ENCODE data around the gene SLC7A11.
"Not testable (repeated sequence)": the region's sequence is repeated elsewhere in the genome, so short reads cannot be mapped to it uniquely, and the experiment has no call there.

SLC7A11 gene

DNA sequence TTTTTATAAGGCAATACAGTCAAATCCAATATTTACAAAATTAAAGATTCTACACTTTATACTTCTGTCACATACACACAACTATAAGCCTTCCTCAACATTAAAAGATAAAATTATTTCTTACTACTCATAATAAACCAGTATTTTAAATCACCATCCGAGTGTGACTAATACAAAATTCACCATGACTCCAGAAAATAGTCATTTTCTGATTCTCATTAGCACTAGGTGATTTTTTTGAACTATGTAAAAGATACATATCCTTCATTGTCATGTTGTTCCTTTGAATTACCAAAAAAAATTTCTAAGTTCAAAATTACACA lies 646 bp upstream of the SLC7A11 start:
- no peak for DNase-seq (ENCODE audit: low read depth)

DNA sequence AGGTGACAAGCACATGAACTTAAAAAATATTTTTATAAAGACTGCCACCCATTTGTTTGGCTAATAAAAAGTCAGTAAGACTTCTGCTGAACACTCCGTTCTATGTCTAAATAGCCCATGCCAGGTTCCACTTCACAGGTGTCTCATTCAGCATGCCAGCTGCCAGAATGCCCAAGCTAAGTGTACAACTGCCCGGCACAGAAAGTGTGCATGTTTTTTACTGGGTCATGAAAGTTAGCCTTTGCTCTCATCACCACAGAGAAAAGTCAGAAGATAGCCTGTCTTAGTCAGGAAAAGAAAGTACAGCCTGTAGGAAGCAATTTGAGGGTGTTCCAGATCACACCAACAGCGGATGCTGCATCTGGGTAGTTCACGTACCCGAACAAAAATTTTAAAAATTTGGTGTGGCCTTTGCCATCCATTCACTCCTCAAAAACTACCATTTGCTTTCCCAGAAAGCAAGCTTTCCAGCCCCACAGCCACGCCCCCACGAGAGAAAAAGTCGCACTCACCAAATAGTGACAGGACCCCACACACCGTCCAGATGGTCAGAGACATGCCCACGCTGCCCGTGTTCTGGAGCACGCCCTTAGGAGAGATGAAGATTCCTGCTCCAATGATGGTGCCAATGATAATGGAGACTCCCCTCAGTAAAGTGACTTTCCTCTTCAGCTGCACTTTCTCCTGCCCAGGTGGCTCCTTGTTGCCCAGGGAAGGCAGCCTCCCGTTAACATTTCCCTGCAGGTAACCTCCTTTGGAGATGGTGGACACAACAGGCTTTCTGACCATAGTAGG lies 671 bp downstream of the SLC7A11 start:
- no peak for DNase-seq (ENCODE audit: low read depth)

DNA sequence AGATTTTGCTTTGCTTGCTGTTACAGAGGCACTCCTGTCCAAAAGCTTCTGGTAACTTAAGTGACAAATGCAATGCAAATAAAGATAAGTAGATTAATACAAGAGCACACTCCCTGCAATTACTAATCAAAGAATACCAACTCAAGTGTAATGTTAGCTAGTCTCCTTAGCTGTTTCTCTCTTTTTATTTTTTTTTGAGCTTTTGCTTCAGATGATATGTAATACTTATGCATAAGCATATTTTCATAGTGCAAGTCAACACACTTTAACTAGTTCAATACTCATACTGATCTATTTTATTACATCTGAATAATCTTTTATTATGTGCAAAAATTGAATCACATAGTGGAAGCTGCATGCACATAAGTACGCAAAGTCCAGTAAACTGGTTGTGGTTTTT lies 2.7 kb downstream of the SLC7A11 start:
- DNase-seq (ENCODE audit: low read depth), result no peak

- DNase-seq (ENCODE audit: low read depth), result no peak
These were observed 3.4 kb downstream of the SLC7A11 start for GRCh38 chr4:138238521-138239292.

DNA sequence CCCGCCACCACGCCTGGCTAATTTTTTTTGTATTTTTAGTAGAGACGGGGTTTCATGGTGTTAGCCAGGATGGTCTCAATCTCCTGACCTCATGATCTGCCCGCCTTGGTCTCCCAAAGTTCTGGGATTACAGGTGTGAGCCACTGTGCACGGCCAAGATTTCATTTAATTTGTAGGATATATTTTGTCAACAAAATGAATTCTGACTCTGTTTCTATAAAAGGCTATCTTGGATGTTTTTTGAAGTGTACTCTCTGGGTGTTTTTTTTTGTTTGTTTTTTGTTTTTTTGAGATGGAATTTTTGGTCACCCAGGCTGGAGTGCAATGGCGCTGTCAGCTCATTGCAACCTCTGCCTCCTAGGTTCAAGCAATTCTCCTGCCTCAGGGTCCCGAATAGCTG lies 5.0 kb downstream of the SLC7A11 start:
- not testable (repeated sequence) for DNase-seq (ENCODE audit: low read depth)

DNA sequence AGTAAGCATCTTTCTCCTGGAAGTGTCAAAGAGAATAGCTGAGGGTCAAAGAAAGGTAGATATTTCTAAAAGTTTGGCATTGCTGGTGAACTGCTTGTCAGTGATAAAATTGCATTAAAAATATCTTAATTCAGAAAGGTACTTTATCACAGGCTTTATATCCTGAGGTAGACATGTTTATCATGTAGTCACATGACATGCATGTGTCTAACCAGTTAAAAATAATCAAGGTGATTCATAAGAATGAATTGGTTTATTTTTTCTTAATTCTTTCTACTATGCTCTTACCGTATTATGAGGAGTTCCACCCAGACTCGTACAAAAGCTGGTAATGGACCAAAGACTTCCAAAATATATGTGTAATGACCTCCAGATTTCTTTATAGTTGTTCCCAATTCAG lies 6.1 kb downstream of the SLC7A11 start:
- no peak for DNase-seq (ENCODE audit: low read depth)

DNA sequence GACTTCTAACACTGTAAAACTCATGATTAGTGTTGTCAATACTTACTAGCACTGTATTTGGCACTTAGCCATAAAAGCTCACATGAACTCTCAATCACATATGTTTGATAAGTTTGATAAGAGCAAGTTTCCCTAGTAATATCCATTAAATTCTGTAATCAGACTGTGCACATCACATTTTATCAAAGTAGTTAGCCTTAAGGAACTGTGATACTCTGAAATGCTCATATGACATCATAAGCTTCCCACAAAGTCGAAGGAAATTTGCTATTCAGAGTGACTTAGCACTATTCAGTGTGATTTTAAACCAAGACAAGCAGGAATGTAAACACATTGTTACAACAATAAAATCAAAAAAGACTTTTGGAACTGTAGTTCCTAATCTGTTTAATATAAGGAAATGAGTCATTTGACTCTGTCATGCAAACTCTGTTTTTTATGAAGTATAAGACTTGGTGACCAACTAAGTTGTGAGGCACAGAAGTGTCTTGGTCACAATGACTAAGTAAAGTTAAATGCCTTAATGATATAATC lies 6.7 kb downstream of the SLC7A11 start:
- no peak for DNase-seq (ENCODE audit: low read depth)

GRCh38 chr4:138234248-138234647 lies 7.9 kb downstream of the SLC7A11 start:
- DNase-seq (ENCODE audit: low read depth), result no peak

DNA sequence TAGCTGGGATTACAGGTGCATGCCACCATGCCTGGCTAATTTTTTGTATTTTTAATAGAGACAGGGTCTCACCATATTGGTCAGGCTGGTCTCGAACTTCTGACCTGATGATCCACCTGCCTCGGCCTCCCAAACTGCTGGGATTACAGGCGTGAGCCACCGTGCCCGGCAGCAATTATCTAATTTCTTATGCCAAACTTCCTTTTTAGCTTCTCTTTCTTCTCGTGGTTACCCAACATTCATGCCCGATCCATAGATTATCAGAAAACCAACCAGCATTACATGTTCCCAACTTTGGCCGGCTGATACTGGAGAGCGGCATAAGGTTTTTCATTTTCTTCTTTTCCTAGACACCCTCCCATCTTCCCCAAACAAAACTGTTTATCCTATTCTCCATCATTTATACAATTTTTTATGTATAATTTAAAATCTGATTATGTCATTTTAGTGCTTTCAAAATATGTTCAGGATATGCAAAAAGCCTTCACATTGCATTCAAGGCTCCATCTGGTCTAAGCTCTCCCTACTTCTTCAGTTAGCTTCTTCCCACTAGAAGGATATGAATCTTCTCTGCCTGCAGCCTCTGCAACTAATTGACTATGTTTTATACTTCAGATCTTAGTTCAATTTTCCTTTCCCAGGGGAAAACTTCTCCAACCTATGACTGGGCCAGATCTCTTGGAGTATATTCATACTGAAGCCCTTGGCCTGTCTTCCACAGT lies 8.7 kb downstream of the SLC7A11 start:
- no peak for DNase-seq (ENCODE audit: low read depth)

DNA sequence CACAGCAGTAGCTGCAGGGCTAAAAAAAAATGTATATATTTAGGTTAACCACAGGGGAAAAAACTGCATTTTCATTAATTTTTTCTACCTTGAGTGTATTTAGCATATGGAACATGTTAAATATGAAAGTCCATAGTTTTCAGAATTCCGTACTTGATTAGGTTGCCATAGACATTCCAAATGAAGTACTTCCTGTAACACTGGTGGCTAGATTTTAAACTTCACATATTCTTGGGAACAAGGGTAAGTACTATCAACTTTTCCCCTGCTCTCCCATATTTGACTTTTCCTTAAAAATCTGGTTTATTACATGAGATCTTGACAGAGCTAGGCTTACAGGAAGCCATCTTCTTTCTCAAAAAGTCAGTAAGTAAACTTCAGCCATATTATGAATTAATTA lies 9.8 kb downstream of the SLC7A11 start:
- DNase-seq (ENCODE audit: low read depth), result no peak

GRCh38 chr4:138230048-138230447 lies 12.1 kb downstream of the SLC7A11 start:
- no peak for DNase-seq (ENCODE audit: low read depth)

DNA sequence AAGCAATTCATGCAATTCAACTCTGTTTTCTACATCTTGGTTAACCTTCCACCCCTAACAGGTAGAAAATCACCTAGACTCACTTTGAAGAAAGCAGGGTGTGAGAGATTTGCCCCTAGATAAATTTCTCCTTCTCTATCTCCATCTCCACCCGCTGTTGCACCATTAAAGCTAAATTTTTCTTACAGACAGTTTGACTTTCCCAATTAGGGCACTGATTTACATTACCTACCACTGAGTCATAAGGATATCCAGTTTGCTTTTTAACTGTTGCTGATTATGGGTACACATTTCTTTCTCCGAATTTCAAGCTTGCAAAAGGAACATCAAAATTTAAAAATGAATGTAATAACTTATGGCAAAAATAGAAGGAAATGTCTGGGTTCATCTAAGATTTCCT lies 13.0 kb downstream of the SLC7A11 start:
- no peak for DNase-seq (ENCODE audit: low read depth)

DNA sequence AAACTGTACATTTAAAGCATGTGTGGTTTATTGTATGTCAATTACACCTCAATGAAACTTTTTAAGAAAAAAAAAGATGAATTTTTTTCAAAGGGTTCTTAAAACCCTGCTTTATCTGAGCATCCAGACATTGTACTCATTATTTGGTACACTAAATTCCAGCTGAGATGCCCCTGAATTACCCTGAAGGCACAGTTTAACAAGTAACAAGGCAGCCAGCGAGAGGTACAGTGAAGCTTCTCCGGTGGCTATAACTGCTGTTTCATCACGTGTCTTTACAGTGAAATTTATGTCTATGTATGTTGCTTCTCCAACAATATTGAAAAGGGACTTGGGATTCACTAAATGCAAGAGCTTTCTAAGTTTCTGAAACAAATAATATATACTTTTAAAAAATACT lies 15.8 kb downstream of the SLC7A11 start:
- DNase-seq (ENCODE audit: low read depth), result no peak

DNA sequence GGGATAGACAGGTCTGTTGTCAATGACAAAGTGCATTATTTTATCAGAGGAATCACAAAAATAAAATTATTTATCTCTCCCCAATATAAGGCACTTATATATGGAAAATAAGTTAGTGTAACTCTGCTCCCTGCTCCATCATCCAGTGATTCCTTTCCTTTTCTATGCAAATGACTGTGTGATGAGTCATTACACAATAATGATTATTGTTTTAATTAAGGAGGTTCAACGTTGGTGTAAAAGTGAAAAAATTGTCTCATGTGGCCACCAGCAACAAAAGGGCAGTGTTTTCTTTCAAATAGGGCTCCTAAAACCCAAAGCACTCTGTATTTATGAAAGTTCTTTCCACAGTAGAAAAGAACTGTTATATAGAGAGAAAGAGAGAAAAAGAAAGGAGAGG lies 16.7 kb downstream of the SLC7A11 start:
- DNase-seq (ENCODE audit: low read depth), result no peak

DNA sequence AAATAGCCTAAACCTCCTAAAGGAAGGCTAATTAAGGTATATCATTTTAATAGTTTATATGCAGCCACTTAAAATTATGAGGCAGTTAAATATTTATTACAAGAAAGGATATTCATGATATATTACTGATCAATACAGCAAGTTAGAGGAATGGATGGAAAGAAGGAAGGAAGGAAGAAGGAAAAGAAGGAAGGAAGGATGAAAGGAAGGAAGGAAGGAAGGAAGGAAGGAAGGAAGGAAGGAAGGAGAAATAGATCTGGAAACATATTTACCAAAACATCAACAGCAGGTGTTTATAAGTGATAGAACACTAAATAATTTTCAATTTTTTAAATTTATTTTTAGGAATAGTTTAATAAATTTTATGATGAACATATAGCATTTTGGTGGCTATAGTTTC lies 17.5 kb downstream of the SLC7A11 start:
- no peak for DNase-seq (ENCODE audit: low read depth)

DNA sequence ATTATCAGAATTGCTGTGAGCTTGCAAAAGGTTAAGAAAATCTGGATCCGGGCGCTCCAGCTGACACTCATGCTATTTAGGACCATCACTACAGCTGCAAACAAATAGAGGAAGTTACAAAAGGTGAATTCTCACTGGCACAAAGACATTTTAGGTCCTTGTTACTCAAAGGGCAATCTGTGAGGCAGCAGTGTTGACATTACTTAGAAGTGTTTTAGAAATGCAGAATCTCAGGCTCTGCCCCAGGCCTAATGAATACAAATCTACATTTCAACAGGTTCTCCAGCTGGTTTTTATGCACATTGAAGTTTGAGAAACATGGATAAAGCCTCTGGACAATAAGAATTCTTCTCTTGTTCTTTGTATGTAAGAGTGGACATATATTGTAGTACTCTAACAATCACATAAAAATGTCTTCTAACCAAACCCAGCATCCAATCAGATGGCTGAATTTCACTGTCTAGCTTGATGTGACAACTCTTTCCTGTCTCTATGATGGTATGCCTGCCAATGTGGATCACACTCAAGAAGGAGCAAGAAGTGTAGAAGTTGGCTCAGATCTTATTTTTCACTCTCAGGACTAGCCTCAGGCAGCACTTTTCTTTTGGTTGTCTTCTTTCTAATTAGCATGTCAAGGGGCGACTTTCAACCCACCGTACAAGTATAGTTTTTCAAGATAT lies 18.8 kb downstream of the SLC7A11 start:
- no peak for DNase-seq (ENCODE audit: low read depth)

DNA sequence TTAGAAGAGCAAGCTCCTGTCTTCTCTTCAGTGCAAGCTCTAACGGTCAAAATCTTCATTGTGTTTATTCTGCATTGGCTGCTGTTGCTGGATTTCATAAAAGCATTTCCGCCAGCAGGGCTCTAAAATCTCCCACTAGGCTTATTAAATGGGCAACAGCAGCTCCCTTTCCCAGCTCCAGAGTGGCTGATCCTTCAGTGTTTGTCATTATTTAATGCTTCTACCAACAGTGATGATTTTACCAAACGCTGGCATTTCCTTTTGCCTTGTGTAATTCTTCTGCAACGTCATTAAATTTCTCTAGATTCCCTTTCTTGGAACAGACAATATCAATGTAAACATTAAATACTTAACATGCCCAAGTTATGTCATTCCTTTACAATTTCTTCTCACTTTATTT lies 20.1 kb downstream of the SLC7A11 start:
- DNase-seq (ENCODE audit: low read depth), result no peak

DNA sequence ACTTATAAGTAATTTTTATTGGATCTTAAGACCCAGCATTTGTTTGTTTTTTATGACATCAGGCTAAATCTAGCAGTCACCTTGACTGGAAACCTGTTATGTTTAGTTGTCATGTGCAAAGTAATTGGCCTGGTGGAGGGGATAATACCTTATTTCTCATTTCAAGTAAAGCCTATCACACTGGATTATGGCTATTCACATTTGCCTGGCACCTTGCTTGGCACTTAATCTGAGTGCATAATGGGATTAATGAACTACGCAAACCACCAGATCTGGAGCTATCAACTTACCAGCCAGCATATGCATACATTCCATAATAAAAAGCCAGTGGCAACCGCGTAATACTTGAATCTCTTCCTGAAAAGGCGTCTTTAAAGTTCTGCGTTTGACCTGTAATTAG lies 23.2 kb downstream of the SLC7A11 start:
- DNase-seq (ENCODE audit: low read depth), result no peak

GRCh38 chr4:138217567-138217966 lies 24.6 kb downstream of the SLC7A11 start:
- no peak for DNase-seq (ENCODE audit: low read depth)

GRCh38 chr4:138216272-138216867 lies 25.8 kb downstream of the SLC7A11 start:
- no peak for DNase-seq (ENCODE audit: low read depth)

GRCh38 chr4:138210576-138210975 lies 31.6 kb downstream of the SLC7A11 start:
- DNase-seq (ENCODE audit: low read depth), result not testable (repeated sequence)

DNA sequence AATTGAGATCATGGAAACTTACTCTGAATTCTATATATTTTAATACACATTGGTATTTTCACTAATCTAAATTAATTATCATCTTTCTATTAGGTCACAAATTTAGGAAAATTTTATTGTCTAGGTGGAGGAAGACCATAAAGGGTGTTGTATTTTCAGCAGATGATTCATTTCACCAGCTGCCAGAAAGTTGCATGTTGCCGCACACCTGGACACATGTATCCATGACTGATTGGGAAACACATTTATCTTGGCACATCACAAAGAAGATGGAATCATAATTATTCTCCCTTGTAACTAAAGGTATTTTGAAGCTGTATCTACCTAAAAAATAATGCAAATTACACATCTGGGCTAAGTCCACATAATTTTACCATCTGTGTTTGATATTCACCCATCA lies 33.1 kb downstream of the SLC7A11 start:
- no peak for DNase-seq (ENCODE audit: low read depth)

Data from activated T-cell treated with anti-CD3 and anti-CD28 coated beads for 1 hour (primary cell).